ENCODE data around the gene TTLL9. TPM values are rescaled to one million over a fixed set of nuclear protein-coding genes. Genes with fewer than 3 reads are reported as not detected.

The TTLL9 gene
- polyA plus RNA-seq, 1 donor, result 1.0 TPM

- DNase-seq, result no peak
- H3K27me3 ChIP-seq (ENCODE audit: control insufficient read depth, insufficient read depth, low read length), result peaks cover 13% of the 10 kb centered on the region
- H3K4me1 ChIP-seq (ENCODE audit: control insufficient read depth, insufficient read depth, low read length), result peaks cover 23% of the 10 kb centered on the region
- H3K36me3 ChIP-seq (ENCODE audit: control insufficient read depth, insufficient read depth, low read length), result peaks cover 2% of the 10 kb centered on the region
- no peak overlapping the region for H3K27ac ChIP-seq (ENCODE audit: low read length)
- no peak overlapping the region for H3K4me3 ChIP-seq (ENCODE audit: low read length)
- H3K9me3 ChIP-seq (ENCODE audit: control insufficient read depth, low read depth, low read length), result no peaks in the 10 kb centered on the region
- no CpG with 5 or more reads among the region's 3 CpGs for WGBS (ENCODE audit: insufficient coverage, low lambda C conversion rate)
Observed at GRCh38 chr20:31858760-31859083, 11.7 kb upstream of the TTLL9 start.

- no CpG with 5 or more reads among the region's 5 CpGs for WGBS (ENCODE audit: insufficient coverage, low lambda C conversion rate)
Observed at GRCh38 chr20:31859266-31859997, 11.0 kb upstream of the TTLL9 start.

GRCh38 chr20:31859998-31860380, 10.4 kb upstream of the TTLL9 start:
- H3K4me1 ChIP-seq (ENCODE audit: control insufficient read depth, insufficient read depth, low read length), result peaks cover 23% of the 10 kb centered on the region
- H3K9me3 ChIP-seq (ENCODE audit: control insufficient read depth, low read depth, low read length), result no peaks in the 10 kb centered on the region
- no peak overlapping the region for H3K4me3 ChIP-seq (ENCODE audit: low read length)
- no peak overlapping the region for H3K27ac ChIP-seq (ENCODE audit: low read length)
- peaks cover 13% of the 10 kb centered on the region for H3K27me3 ChIP-seq (ENCODE audit: control insufficient read depth, insufficient read depth, low read length)
- DNase-seq, result no peak
- peaks cover 5% of the 10 kb centered on the region for H3K36me3 ChIP-seq (ENCODE audit: control insufficient read depth, insufficient read depth, low read length)
- WGBS (ENCODE audit: insufficient coverage, low lambda C conversion rate), result no CpG with 5 or more reads among the region's 7 CpGs

More at GRCh38 chr20:31859266-31859997, 11.0 kb upstream of the TTLL9 start:
- Histone ChIP-seq H3K27ac (ENCODE audit: low read length) (no peak overlapping the region), H3K4me1 (ENCODE audit: control insufficient read depth, insufficient read depth, low read length) (peaks cover 23% of the 10 kb centered on the region), H3K27me3 (ENCODE audit: control insufficient read depth, insufficient read depth, low read length) (peaks cover 13% of the 10 kb centered on the region), H3K9me3 (ENCODE audit: control insufficient read depth, low read depth, low read length) (no peaks in the 10 kb centered on the region), H3K36me3 (ENCODE audit: control insufficient read depth, insufficient read depth, low read length) (peaks cover 2% of the 10 kb centered on the region), H3K4me3 (ENCODE audit: low read length) (no peak overlapping the region)
- DNase-seq, result no peak

- WGBS (ENCODE audit: insufficient coverage, low lambda C conversion rate), result no CpG with 5 or more reads among the region's 15 CpGs
- no peak for DNase-seq
- peak overlapping the region; percentile 43 for H3K4me3 ChIP-seq (ENCODE audit: low read length)
Observed at GRCh38 chr20:31860390-31861134, 9.9 kb upstream of the TTLL9 start.

GRCh38 chr20:31861135-31861384, 9.4 kb upstream of the TTLL9 start:
- no peak overlapping the region for H3K27ac ChIP-seq (ENCODE audit: low read length)

More at GRCh38 chr20:31860390-31861134, 9.9 kb upstream of the TTLL9 start:
- no peaks in the 10 kb centered on the region for H3K9me3 ChIP-seq (ENCODE audit: control insufficient read depth, low read depth, low read length)
- peaks cover 5% of the 10 kb centered on the region for H3K36me3 ChIP-seq (ENCODE audit: control insufficient read depth, insufficient read depth, low read length)
- peaks cover 23% of the 10 kb centered on the region for H3K4me1 ChIP-seq (ENCODE audit: control insufficient read depth, insufficient read depth, low read length)
- H3K27ac ChIP-seq (ENCODE audit: low read length), result no peak overlapping the region
- H3K27me3 ChIP-seq (ENCODE audit: control insufficient read depth, insufficient read depth, low read length), result peaks cover 10% of the 10 kb centered on the region

GRCh38 chr20:31861385-31862156, 8.9 kb upstream of the TTLL9 start:
- peaks cover 9% of the 10 kb centered on the region for H3K27me3 ChIP-seq (ENCODE audit: control insufficient read depth, insufficient read depth, low read length)

More at GRCh38 chr20:31861135-31861384, 9.4 kb upstream of the TTLL9 start:
- peak in 1 of 2 donors; percentile 36 for DNase-seq
- peaks cover 23% of the 10 kb centered on the region for H3K4me1 ChIP-seq (ENCODE audit: control insufficient read depth, insufficient read depth, low read length)
- no CpG with 5 or more reads among the region's 20 CpGs for WGBS (ENCODE audit: insufficient coverage, low lambda C conversion rate)
- H3K27me3 ChIP-seq (ENCODE audit: control insufficient read depth, insufficient read depth, low read length), result peaks cover 9% of the 10 kb centered on the region
- H3K4me3 ChIP-seq (ENCODE audit: low read length), result peak overlapping the region; percentile 43
- H3K9me3 ChIP-seq (ENCODE audit: control insufficient read depth, low read depth, low read length), result no peaks in the 10 kb centered on the region
- H3K36me3 ChIP-seq (ENCODE audit: control insufficient read depth, insufficient read depth, low read length), result peaks cover 5% of the 10 kb centered on the region

GRCh38 chr20:31862157-31862470, 8.3 kb upstream of the TTLL9 start:
- Histone ChIP-seq H3K36me3 (ENCODE audit: control insufficient read depth, insufficient read depth, low read length) (peaks cover 10% of the 10 kb centered on the region), H3K4me3 (ENCODE audit: low read length) (peak overlapping the region; percentile 50), H3K27me3 (ENCODE audit: control insufficient read depth, insufficient read depth, low read length) (peaks cover 9% of the 10 kb centered on the region), H3K9me3 (ENCODE audit: control insufficient read depth, low read depth, low read length) (no peaks in the 10 kb centered on the region), H3K27ac (ENCODE audit: low read length) (peak overlapping the region; percentile 79), H3K4me1 (ENCODE audit: control insufficient read depth, insufficient read depth, low read length) (peaks cover 19% of the 10 kb centered on the region)
- DNase-seq, result no peak
- WGBS (ENCODE audit: insufficient coverage, low lambda C conversion rate), result no CpG with 5 or more reads among the region's 5 CpGs

More at GRCh38 chr20:31861385-31862156, 8.9 kb upstream of the TTLL9 start:
- H3K36me3 ChIP-seq (ENCODE audit: control insufficient read depth, insufficient read depth, low read length), result peaks cover 7% of the 10 kb centered on the region
- DNase-seq, result peak; percentile 81 to 89
- H3K9me3 ChIP-seq (ENCODE audit: control insufficient read depth, low read depth, low read length), result no peaks in the 10 kb centered on the region
- 17% methylated on average over 1 of the region's 60 CpGs for WGBS (ENCODE audit: insufficient coverage, low lambda C conversion rate)
- peak overlapping the region; percentile 50 for H3K4me3 ChIP-seq (ENCODE audit: low read length)
- H3K4me1 ChIP-seq (ENCODE audit: control insufficient read depth, insufficient read depth, low read length), result peaks cover 23% of the 10 kb centered on the region
- peak overlapping the region; percentile 79 for H3K27ac ChIP-seq (ENCODE audit: low read length)

- no peak for DNase-seq
- Histone ChIP-seq H3K9me3 (ENCODE audit: control insufficient read depth, low read depth, low read length) (no peaks in the 10 kb centered on the region), H3K27me3 (ENCODE audit: control insufficient read depth, insufficient read depth, low read length) (peaks cover 9% of the 10 kb centered on the region), H3K36me3 (ENCODE audit: control insufficient read depth, insufficient read depth, low read length) (peaks cover 10% of the 10 kb centered on the region), H3K4me1 (ENCODE audit: control insufficient read depth, insufficient read depth, low read length) (peaks cover 16% of the 10 kb centered on the region), H3K27ac (ENCODE audit: low read length) (no peak overlapping the region), H3K4me3 (ENCODE audit: low read length) (no peak overlapping the region)
- no CpG with 5 or more reads among the region's 8 CpGs for WGBS (ENCODE audit: insufficient coverage, low lambda C conversion rate)
Observed at GRCh38 chr20:31862506-31862905, 7.9 kb upstream of the TTLL9 start.

- no CpG with 5 or more reads among the region's 9 CpGs for WGBS (ENCODE audit: insufficient coverage, low lambda C conversion rate)
Observed at GRCh38 chr20:31863296-31864085, 6.9 kb upstream of the TTLL9 start.

More at GRCh38 chr20:31863296-31864085, 6.9 kb upstream of the TTLL9 start:
- H3K9me3 ChIP-seq (ENCODE audit: control insufficient read depth, low read depth, low read length), result no peaks in the 10 kb centered on the region
- H3K4me3 ChIP-seq (ENCODE audit: low read length), result no peak overlapping the region
- peaks cover 9% of the 10 kb centered on the region for H3K27me3 ChIP-seq (ENCODE audit: control insufficient read depth, insufficient read depth, low read length)
- peaks cover 10% of the 10 kb centered on the region for H3K36me3 ChIP-seq (ENCODE audit: control insufficient read depth, insufficient read depth, low read length)
- no peak overlapping the region for H3K27ac ChIP-seq (ENCODE audit: low read length)
- peaks cover 12% of the 10 kb centered on the region for H3K4me1 ChIP-seq (ENCODE audit: control insufficient read depth, insufficient read depth, low read length)
- no peak for DNase-seq

All from large intestine (tissue), 3 donors.